Esophagus (tissue), 2 donors: ENCODE data around the gene CPB1. TPM values are rescaled to one million over a fixed set of nuclear protein-coding genes. Genes with fewer than 3 reads are reported as not detected.

Experiments used
- H3K27ac ChIP-seq, 2 donors: one replicate each; pipeline ENCODE4 v1.5.1; 2013; ENCODE audit warnings: low read depth in 2 of 2, mild to moderate bottlenecking in 2 of 2, inconsistent platforms in 1 of 2, low read length in 1 of 2, moderate library complexity in 1 of 2
- H3K27me3 ChIP-seq, 2 donors: one replicate each; pipeline ENCODE4 v1.6.1; 2013; ENCODE audit warnings: low read length in 2 of 2, control low read depth in 1 of 2, mild to moderate bottlenecking in 1 of 2; ENCODE audit not compliant: insufficient read depth in 2 of 2, control insufficient read depth in 1 of 2
- H3K36me3 ChIP-seq, 2 donors: one replicate each; pipeline ENCODE4 v1.6.1; 2013; ENCODE audit warnings: low read length in 1 of 2; ENCODE audit not compliant: control insufficient read depth in 2 of 2, insufficient read depth in 2 of 2
- H3K4me1 ChIP-seq, 2 donors: one replicate each; pipeline ENCODE4 v1.6.1; 2013; ENCODE audit warnings: low read length in 1 of 2; ENCODE audit not compliant: control insufficient read depth in 2 of 2, insufficient read depth in 2 of 2
- H3K4me3 ChIP-seq, 2 donors: one replicate each; pipeline ENCODE4 v1.5.1; 2013; ENCODE audit warnings: low read length in 2 of 2, mild to moderate bottlenecking in 2 of 2, low read depth in 1 of 2, moderate library complexity in 1 of 2
- H3K9me3 ChIP-seq, 2 donors: one replicate each; pipeline ENCODE4 v1.6.1; 2013; ENCODE audit warnings: mild to moderate bottlenecking in 2 of 2, low read depth in 1 of 2, low read length in 1 of 2, moderate library complexity in 1 of 2; ENCODE audit not compliant: control insufficient read depth in 2 of 2, insufficient read depth in 1 of 2
- WGBS, 2 donors: extraction: QIAGEN DNeasy Blood & Tissue Kit; methylation state at CpG; one replicate each; pipeline ENCODE4 v1.1.7; 2013; 5-methylcytosine and 5-hydroxymethylcytosine counted together
- polyA plus RNA-seq, 2 donors: library from polyadenylated mRNA; stranded (reverse); fragments of 200-250 nt; gene quantifications; one replicate each; pipeline ENCODE4 v1.2.3, GENCODE V29; 2013
- donor health status: healthy with polysubstance abuse.
- donor health status: Bipolar disorder and iron deficiency.

CPB1 gene
- polyA plus RNA-seq, 2 donors: 0.21 to 0.29 TPM

GRCh38 chr3:148853076-148853475 is 25.5 kb downstream of the CPB1 start:
- Histone ChIP-seq H3K4me1 (no peaks in the 10 kb centered on the region), H3K27me3 (no peaks in the 10 kb centered on the region)
- WGBS, 2 donors: 76 to 81% methylated on average over 2 of the region's 2 CpGs

GRCh38 chr3:148854061-148854460 is 26.4 kb downstream of the CPB1 start:
- Histone ChIP-seq H3K4me1 (no peaks in the 10 kb centered on the region), H3K27ac (no peak overlapping the region), H3K27me3 (no peaks in the 10 kb centered on the region), H3K4me3 (no peak overlapping the region), H3K36me3 (no peaks in the 10 kb centered on the region), H3K9me3 (no peaks in the 10 kb centered on the region)

More at GRCh38 chr3:148853076-148853475, 25.5 kb downstream of the CPB1 start:
- H3K4me3 ChIP-seq: no peak overlapping the region
- no peak overlapping the region for H3K27ac ChIP-seq
- no peaks in the 10 kb centered on the region for H3K9me3 ChIP-seq
- H3K36me3 ChIP-seq: no peaks in the 10 kb centered on the region

- Histone ChIP-seq H3K36me3 (no peaks in the 10 kb centered on the region), H3K27me3 (no peaks in the 10 kb centered on the region), H3K4me3 (no peak overlapping the region), H3K27ac (no peak overlapping the region), H3K9me3 (no peaks in the 10 kb centered on the region), H3K4me1 (no peaks in the 10 kb centered on the region)
- 77 to 88% methylated on average over 3 of the region's 3 CpGs for WGBS, 2 donors
These were observed 28.8 kb downstream of the CPB1 start for GRCh38 chr3:148856384-148856783.

- Histone ChIP-seq H3K27me3 (no peaks in the 10 kb centered on the region), H3K4me1 (no peaks in the 10 kb centered on the region), H3K4me3 (no peak overlapping the region), H3K9me3 (no peaks in the 10 kb centered on the region), H3K27ac (no peak overlapping the region), H3K36me3 (no peaks in the 10 kb centered on the region)
- 67 to 78% methylated on average over 4 of the region's 4 CpGs for WGBS, 2 donors
These were observed 29.7 kb downstream of the CPB1 start for GRCh38 chr3:148857316-148857715.

- Histone ChIP-seq H3K4me1 (no peaks in the 10 kb centered on the region), H3K4me3 (no peak overlapping the region), H3K27ac (no peak overlapping the region), H3K9me3 (no peaks in the 10 kb centered on the region), H3K27me3 (no peaks in the 10 kb centered on the region), H3K36me3 (no peaks in the 10 kb centered on the region)
- WGBS, 2 donors: 3% methylated on average over 1 of the region's 1 CpG
These were observed 33.8 kb downstream of the CPB1 start for GRCh38 chr3:148861277-148861869.

- no peaks in the 10 kb centered on the region for H3K36me3 ChIP-seq
- no peak overlapping the region for H3K27ac ChIP-seq
- no peaks in the 10 kb centered on the region for H3K27me3 ChIP-seq
- no peaks in the 10 kb centered on the region for H3K9me3 ChIP-seq
- no peaks in the 10 kb centered on the region for H3K4me1 ChIP-seq
- 38 to 44% methylated on average over 4 of the region's 4 CpGs for WGBS, 2 donors
- no peak overlapping the region for H3K4me3 ChIP-seq
These were observed 35.7 kb downstream of the CPB1 start for GRCh38 chr3:148863297-148863696.

- Histone ChIP-seq H3K4me1 (no peaks in the 10 kb centered on the region), H3K36me3 (no peaks in the 10 kb centered on the region), H3K27ac (no peak overlapping the region), H3K27me3 (no peaks in the 10 kb centered on the region), H3K9me3 (no peaks in the 10 kb centered on the region), H3K4me3 (no peak overlapping the region)
- WGBS, 2 donors: 40 to 50% methylated on average over 5 of the region's 5 CpGs
These were observed 36.2 kb downstream of the CPB1 start for GRCh38 chr3:148863814-148864213.

- Histone ChIP-seq H3K36me3 (no peaks in the 10 kb centered on the region), H3K27me3 (no peaks in the 10 kb centered on the region), H3K27ac (no peak within 1 kb of the TSS), H3K9me3 (no peaks in the 10 kb centered on the region), H3K4me1 (no peaks in the 10 kb centered on the region), H3K4me3 (no peak within 1 kb of the TSS)
- WGBS, 2 donors: 71 to 74% methylated on average over 1 of the region's 1 CpG
These were observed 37.4 kb downstream of the CPB1 start, which contains the start of gene CPA3 for GRCh38 chr3:148865049-148865448. CPA3 (plus strand) TSS chr3:148865296; CDS start chr3:148865308, 12 bp downstream.

GRCh38 chr3:148866261-148866660 is 38.6 kb downstream of the CPB1 start:
- Histone ChIP-seq H3K4me3 (no peak overlapping the region), H3K4me1 (no peaks in the 10 kb centered on the region), H3K9me3 (no peaks in the 10 kb centered on the region), H3K27me3 (no peaks in the 10 kb centered on the region), H3K36me3 (no peaks in the 10 kb centered on the region), H3K27ac (no peak overlapping the region)
- WGBS, 2 donors: 87 to 93% methylated on average over 4 of the region's 4 CpGs

- Histone ChIP-seq H3K27me3 (no peaks in the 10 kb centered on the region), H3K27ac (no peak overlapping the region), H3K9me3 (no peaks in the 10 kb centered on the region), H3K4me3 (no peak overlapping the region), H3K36me3 (no peaks in the 10 kb centered on the region), H3K4me1 (no peaks in the 10 kb centered on the region)
- 75 to 77% methylated on average over 9 of the region's 9 CpGs for WGBS, 2 donors
These were observed 45.8 kb downstream of the CPB1 start for GRCh38 chr3:148873270-148873927.
